Spleen (tissue), 7 donors: ENCODE results near the gene GYPC.

Source experiments
- CTCF ChIP-seq, 11 experiments: fragments of 200-600 bp in 7 of 11; fragments of 450-650 bp in 4 of 11; sonication (generic) in 4 of 11; IDR thresholded peaks in 8 of 11; conservative IDR thresholded peaks in 3 of 11; 1 replicate in 7 of 11; 2 replicates in 4 of 11; pipeline versions ENCODE4 v1.4.0 to v1.8.0; 2016 to 2021; ENCODE audit warnings: antibody characterized with exemption in 11 of 11, inconsistent platforms in 4 of 11, mild to moderate bottlenecking in 1 of 11
- POLR2AphosphoS5 ChIP-seq, 3 donors: sonication (generic); formaldehyde crosslinking; IDR thresholded peaks; one replicate each; pipeline ENCODE4 v1.5.1; 2017; ENCODE audit warnings: antibody characterized with exemption in 3 of 3
- donor health status: DM: no; HTN: no; CAD: no; lungs with moderate emphysema.
- donor health status: DM: no; HTN: no; CAD: no.
- donor health status: DM: no; HTN: no; CAD: no.

DNA sequence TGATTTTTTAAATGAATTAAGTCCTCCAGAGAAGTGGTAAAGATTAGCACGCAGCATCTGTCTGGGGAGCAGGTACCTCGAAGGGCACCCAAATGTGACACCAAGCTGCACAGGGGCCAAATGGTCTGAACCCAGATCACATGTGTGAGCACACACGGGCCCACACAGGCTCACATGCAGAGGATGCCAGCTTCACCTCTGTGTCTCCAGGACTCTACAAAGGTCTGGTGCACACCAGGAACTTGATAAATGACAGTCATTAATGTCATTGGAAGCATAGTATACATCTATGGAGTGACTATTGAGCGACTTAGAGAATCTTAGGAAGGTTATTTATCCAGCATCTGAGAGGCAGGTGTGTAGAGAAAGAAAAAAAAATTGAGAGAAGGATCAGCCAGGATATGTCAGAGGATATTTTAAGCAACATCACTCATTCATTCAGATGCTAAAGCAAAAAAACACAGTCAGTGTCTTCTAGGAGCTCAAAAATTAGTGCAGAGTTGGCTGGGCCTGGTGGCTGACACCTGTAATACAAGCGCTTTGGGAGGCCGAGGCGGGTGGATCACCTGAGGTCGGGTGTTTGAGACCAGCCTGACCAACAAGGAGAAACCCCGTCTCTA is 23.2 kb downstream of the GYPC start:
- TF ChIP-seq CTCF (IDR thresholded peaks at IDR 0.05 in 8 of 11, conservative IDR thresholded peaks at IDR 0.05 in 3 of 11) (no peak), POLR2AphosphoS5 (IDR thresholded peaks at IDR 0.05) (no peak)
